ENCODE results near the gene TNFRSF11A.

- TF ChIP-seq CTCF (IDR thresholded peaks at IDR 0.05; ENCODE audit: poor library complexity) (no peak), EZH2 (IDR thresholded peaks at IDR 0.05; ENCODE audit: borderline replicate concordance) (no peak), EZH2phosphoT487 (IDR thresholded peaks at IDR 0.05; ENCODE audit: low read depth, severe bottlenecking, unreplicated experiment) (no peak)
These were observed 8.0 kb downstream of the TNFRSF11A start for GRCh38 chr18:62332964-62333695.

Data from hepatocyte (in vitro differentiated cells).